NCI-H2196 treated with DMSO at 0.1 percent for 48 hours (cell line): Measurements from ENCODE around the gene PDP2.

Source experiments
- DNase-seq: peaks from one replicate; lab custom pipeline; 2025; ENCODE audit not compliant: unreplicated experiment; lab: John Stamatoyannopoulos, UW

The PDP2 gene

GRCh38 chr16:66903544-66904427, 23.5 kb downstream of the PDP2 start:
- no peak for DNase-seq

- no peak for DNase-seq
These were observed 24.1 kb downstream of the PDP2 start for GRCh38 chr16:66904428-66904845.

- DNase-seq = no peak
These were observed 24.7 kb downstream of the PDP2 start for GRCh38 chr16:66904846-66905632.

- no peak for DNase-seq
These were observed 25.6 kb downstream of the PDP2 start for GRCh38 chr16:66905633-66906539.

- DNase-seq = no peak
These were observed 26.9 kb downstream of the PDP2 start for GRCh38 chr16:66906916-66907836.

GRCh38 chr16:66908116-66908515, 27.8 kb downstream of the PDP2 start:
- no peak for DNase-seq

GRCh38 chr16:66908762-66909559, 28.6 kb downstream of the PDP2 start:
- no peak for DNase-seq

- DNase-seq = no peak
These were observed 30.0 kb downstream of the PDP2 start for GRCh38 chr16:66910175-66910940.

- no peak for DNase-seq
These were observed 30.8 kb downstream of the PDP2 start for GRCh38 chr16:66911112-66911511.

- DNase-seq = no peak
These were observed 31.5 kb downstream of the PDP2 start for GRCh38 chr16:66911801-66912200.

GRCh38 chr16:66913081-66913480, 32.8 kb downstream of the PDP2 start:
- no peak for DNase-seq

- no peak for DNase-seq
These were observed 33.4 kb downstream of the PDP2 start for GRCh38 chr16:66913711-66914110.

- DNase-seq = no peak
These were observed 34.2 kb downstream of the PDP2 start for GRCh38 chr16:66914541-66914940.

GRCh38 chr16:66915041-66915440, 34.7 kb downstream of the PDP2 start:
- no peak for DNase-seq

GRCh38 chr16:66916518-66916917, 36.2 kb downstream of the PDP2 start:
- no peak for DNase-seq

GRCh38 chr16:66917741-66918140, 37.4 kb downstream of the PDP2 start:
- DNase-seq = no peak

GRCh38 chr16:66918355-66918754, 38.0 kb downstream of the PDP2 start:
- no peak for DNase-seq

- DNase-seq = no peak
These were observed 38.7 kb downstream of the PDP2 start, which contains the start of gene CDH16 for GRCh38 chr16:66918803-66919568. Gene CDH16 (minus strand): TSS chr16:66918885. CDS start chr16:66918065, 820 bp downstream.
